Thyroid gland (tissue), 4 donors: Measurements from ENCODE around the gene NCKAP1.

Experiments used
- CTCF ChIP-seq, 6 experiments: fragments of 200-600 bp in 3 of 6; fragments of 450-650 bp in 3 of 6; sonication (generic) in 3 of 6; IDR thresholded peaks; one replicate each; pipeline ENCODE4 v1.5.1; 2016 to 2019; ENCODE audit warnings: antibody characterized with exemption in 6 of 6, mild to moderate bottlenecking in 2 of 6, inconsistent platforms in 1 of 6, moderate library complexity in 1 of 6
- POLR2A ChIP-seq, 2 donors: fragments of 450-650 bp; IDR thresholded peaks; one replicate each; pipeline ENCODE4 v1.6.1; 2017; ENCODE audit warnings: antibody characterized with exemption in 2 of 2, mild to moderate bottlenecking in 2 of 2, moderate library complexity in 1 of 2

DNA sequence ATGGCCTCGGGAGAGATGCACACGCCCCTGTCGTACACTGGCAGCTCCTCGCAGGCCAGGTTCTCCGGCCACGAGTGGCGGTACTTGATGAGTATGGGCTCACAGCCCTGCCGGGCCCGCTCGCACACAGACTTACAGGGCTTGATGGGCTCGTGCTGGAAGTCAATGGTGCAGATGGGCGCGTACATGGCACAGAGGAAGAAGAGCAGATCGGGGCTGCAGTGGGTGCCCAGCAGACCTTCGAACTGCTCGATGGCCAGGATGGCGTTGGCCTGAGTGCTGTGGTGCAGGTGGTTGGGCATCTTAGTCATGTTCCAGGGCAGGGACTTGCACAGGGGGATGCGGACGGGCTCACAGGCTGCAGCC is 172.2 kb downstream of the NCKAP1 start:
- TF ChIP-seq CTCF (IDR thresholded peaks at IDR 0.05) (no peak), POLR2A (IDR thresholded peaks at IDR 0.05) (no peak)
